NCI-H2081 treated with DMSO at 0.1 percent for 48 hours (cell line): Measurements from ENCODE around the gene LRRC8B.
"Not testable (repeated sequence)": the region's sequence is repeated elsewhere in the genome, so short reads cannot be mapped to it uniquely, and the experiment has no call there.

Experiments
- DNase-seq: peaks from one replicate; lab custom pipeline; 2025; lab: John Stamatoyannopoulos, UW

Gene LRRC8B

DNA sequence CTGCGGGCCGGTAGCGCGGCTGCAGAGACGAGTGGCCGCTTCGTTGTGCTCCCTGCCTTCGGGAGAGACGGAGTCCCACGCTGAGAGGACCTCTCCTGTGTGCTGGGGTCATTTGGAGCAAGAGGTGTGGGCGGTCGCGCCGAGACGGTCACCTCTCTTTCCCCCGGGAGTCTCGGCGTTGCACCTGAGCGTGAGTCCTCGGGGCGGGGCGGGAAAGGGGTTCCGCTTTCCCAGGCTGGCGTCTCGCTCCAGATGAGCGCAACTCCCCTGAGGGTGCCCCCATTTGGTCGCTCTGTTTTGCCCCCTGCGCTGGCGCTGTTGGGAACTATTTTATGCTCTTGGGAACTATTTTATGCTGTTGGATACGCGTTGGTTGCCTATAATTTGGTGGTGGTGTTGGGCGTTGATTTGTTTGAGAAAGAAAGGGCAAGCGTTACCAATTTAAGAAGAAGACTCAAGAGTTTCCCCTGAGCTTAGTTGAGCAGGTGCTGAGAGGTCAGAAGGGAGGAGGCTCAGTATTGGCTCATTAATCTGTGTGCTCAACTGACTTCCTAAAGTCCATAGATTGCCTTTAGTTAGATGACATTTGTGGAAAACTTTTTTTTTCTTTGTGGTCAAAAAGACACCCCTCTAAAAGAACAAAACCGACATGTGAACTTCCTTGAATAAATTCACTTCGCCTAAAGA lies 683 bp downstream of the LRRC8B start:
- no peak for DNase-seq

DNA sequence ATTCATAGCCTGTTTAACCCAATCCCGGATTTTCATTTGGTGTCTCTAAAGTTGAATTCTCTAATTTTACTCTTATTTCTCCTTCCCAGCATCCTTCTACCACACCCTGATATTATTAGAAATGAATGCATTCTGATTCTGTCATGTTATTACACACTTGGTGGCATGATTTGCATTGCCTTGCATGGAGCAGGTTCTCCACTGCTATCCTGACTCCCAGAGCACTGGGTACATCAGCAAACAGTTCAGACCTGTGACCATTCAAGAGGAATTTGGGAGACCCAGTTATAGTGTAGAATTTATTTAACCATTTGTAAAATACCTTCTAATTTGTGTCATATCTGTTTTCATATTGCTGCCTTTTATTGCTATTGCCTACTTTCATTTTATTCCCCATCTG lies 2.6 kb downstream of the LRRC8B start:
- no peak for DNase-seq

DNA sequence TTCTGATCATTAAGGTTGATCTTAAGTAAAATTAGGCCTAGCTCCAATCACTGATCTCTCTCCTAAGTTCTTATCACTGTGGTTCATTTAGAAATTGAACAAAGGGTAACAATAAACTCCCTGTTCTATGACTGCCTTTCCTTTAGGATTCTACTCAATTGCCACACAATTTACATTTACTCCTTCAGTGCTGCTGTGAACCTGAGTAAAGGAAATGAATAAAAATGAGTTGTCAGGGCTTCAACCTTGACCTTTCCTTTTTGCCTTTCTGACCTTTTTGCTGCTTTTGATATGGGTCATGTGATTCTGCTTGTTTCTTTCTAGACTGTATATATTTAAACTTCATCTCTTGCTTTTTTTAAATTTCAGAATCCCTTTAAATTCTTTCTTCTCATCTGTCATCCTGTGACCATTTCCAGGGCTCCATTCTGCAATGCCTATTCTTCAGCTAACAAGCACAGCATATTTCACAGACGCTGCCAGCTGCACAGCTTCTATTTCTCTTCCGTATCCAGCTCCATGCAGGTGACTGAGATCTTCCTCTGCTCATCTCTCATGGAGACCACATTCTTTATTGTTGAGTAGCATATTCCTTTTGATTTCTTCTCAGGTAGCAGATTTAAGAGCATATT lies 3.2 kb downstream of the LRRC8B start:
- DNase-seq: no peak

DNA sequence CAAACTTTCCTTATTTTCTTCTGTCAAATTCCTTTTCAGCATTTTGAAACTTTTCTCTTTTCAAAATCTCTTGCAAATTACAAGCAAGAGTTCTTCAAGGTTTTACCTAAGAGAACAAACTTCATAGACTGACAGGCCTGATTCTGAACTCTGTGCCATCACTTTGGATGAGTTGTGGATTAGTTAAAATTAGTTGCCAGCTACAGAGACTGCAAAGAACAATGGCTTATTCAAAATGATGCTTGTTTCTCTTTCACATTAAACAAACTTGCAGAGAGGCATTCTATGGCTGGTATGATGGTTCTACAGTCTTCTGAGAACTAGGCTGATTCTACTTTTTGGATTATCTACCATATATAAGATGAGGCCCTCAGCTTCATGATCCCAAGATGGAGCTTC lies 3.8 kb downstream of the LRRC8B start:
- no peak for DNase-seq

DNA sequence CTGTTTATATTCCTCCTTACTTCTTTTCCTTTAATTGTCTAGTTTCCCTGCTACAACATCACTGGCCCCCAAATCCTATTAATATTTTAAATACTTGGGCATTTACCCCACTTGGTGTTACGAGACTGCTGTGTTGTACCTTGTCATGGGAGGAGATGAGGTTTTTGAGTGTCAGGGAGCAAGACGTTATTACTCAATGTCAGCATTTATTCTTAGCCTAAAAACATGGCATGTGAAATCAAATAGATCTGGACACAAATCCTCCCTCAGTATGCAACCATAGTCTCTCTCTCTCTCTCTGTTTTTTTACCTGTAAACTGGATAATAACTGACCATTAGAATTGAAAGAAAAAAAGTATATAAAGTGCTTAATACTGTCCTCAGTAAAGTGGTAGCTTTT lies 4.6 kb downstream of the LRRC8B start:
- no peak for DNase-seq

DNA sequence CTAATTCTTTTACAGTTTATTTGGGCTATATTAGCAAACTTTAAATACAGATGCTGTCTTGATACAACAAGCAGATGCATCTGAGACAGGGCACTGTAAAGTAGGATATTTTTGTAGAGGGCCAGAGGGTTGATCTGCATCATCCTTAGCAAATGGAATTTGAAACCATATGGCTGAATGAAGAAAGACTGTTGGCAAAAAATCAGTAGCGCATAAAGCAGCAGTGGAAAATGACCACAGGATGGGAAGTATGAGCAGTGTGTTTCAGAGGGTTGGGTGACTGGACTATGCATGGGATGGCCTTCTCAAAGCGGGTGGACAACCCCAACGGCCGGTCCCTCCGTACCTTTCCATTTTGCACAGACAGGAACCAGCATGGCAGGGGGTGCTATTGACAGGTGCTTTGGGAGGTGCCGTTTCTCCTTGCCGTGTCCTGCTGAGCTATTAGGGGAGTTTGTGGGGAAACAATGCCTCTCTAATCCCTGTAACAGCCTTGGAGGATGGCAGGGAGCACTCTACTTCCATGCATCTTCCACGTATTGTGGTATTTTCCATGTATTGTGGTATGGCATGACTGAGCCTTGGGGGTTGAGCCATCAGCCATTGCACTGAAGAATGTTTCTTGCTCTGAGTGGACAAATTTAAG lies 5.9 kb downstream of the LRRC8B start:
- DNase-seq: no peak

DNA sequence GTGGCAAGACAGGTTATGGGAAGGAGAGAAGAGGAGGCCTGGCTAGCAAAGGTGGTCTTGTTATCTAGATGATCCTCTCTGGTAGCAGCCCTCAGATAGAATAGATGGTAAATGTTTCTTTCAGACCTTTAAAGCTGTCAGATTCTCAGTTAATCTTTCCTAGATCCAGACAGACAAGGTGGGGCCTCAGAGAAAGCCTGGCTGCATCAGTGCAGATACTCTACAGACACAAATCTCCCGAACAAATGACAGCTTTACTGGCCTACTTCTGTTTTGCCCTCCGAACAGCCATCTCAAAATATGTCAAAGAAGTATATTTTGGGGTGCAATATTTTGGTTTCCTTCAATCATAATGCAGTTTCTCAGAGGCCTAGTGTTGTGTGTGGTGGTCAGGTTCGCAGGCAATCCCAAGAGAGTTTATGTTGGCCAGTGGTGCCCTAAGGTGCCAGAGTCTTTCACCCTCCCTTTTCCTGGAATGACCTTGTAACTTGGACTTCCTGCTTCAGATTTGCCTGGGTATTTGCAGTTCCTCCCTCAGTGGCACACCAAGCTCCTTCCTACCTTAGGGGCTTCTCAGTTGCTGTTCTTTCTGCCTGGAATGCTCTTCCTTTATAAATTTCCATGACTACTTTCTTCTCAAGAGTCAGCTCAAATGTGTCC lies 7.0 kb downstream of the LRRC8B start:
- DNase-seq: no peak

DNA sequence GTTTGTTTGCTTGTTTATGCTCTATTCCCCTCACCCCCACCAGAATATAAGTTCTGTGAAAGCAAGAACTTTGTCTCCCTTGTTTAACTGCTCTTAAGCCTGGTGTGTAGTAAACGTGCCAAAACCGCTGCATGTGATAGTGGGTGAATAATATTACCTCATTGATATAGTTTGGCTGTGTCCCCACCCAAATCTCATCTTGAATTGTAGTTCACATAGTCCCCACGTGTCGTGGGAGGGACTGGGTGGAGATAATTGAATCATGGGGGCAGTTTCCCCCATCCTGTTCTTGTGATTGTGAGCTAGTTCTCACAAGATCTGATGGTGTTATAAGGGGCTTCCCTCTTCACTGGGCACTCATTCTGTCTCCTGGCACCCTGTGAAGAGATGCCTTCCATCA lies 7.6 kb downstream of the LRRC8B start:
- no peak for DNase-seq

DNA sequence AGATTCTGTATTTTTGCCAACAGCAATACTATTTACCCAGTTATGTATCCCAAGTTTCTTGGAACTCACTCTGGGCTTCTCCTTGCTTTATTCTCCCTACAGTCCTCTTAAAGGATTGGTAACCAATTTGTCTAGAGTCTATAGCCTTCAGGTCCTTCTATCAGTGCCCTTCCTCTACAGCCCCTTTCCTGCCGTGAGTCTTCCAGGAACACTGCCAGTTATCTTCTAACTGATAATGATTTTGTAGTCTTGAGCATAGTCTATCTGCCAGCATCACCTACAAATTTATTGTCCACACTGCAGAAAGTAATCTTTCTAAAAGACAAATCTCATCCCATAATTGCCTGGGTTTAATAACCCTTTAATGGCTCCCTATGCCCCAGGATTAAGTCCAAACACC lies 8.2 kb downstream of the LRRC8B start:
- no peak for DNase-seq

DNA sequence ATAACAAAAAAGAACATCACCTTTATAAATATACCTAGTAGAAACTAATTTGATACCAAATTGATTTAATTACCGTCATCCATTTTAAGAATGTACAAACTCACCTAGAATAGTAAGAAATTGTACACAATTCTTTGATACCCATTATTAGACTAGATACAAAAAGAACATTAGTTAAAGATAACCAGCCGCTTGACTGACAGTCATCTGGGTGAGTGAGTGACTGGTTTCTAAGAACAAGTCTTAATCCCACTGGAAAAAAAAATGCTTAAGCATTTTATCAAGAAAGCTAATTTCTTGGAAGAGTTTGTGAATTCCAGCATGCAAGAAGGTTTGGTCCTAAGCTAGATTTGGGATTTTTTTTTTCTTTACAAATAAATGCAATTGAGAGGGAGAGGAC lies 10.9 kb downstream of the LRRC8B start:
- DNase-seq: no peak

DNA sequence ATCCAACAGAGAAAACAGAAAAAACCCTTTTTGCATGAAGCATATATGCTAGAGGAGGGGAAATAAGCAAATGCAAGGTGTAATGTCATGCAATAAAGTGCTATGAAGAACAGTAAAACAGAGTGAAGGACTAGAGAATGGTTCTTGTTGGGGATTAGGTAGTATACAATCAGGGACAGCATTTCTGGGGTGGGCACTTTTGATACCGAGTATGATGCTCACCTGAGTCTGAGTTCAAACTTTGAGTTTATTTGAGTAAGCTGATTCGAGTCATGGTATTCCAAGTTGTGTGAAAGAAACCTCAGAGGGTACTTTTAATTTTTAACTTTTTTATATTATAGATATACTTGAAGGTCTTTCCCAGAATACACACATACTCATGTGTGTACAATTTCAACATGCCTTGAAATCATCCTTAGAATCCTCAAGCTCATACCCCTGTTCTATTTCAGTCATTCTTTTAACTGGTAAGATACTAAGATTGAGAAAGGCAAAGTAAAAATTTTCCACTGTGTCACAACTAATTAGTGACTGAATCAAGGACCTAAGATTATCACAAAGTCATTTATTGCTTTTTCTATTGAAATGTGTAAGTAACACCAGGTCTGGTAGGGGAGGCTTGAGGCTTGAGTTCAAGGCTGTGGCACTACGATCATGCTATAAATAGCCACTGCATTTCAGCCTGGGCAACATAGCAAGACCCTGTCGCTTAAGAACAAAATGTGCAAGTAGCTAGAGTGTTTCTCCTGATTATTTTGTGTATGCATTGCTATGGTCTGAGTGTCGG lies 12.1 kb downstream of the LRRC8B start:
- DNase-seq: no peak

DNA sequence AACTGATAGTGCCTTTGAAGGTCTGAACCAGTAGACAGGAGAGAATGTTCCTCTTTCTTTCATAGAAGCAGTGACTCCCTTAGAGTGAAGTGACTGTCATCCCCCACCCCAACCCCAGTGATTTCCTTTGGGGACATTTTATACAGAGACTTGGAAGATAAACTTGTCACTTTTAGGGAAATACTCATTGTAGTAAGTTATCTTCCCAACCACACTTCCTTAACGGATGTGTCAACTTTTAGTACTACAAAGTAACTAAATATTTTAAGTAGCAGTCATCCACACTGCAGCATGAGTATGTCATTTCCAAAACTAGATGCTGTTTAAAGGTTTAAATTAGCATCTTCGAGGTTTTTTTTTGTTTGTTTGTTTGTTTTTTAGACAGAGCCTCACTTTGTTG lies 13.7 kb downstream of the LRRC8B start:
- no peak for DNase-seq

DNA sequence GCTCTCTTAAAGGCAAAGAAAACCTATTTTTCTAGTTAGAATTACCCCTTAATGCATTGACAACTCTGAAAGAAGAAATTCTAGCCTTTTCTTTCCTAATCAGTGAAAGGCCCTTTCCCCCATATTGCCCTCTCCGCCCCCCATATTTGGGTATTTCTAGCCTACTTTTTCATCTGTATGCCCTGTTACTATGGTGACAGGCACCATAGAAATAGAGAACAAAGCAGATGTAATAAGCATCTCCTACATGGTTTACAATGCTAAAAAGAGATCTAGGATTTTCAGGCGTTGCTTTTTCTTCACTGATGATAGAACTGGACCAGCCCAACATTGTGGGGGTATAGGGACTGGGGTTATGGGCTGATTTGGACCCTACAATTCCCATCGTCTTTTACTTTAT lies 14.5 kb downstream of the LRRC8B start:
- no peak for DNase-seq

DNA sequence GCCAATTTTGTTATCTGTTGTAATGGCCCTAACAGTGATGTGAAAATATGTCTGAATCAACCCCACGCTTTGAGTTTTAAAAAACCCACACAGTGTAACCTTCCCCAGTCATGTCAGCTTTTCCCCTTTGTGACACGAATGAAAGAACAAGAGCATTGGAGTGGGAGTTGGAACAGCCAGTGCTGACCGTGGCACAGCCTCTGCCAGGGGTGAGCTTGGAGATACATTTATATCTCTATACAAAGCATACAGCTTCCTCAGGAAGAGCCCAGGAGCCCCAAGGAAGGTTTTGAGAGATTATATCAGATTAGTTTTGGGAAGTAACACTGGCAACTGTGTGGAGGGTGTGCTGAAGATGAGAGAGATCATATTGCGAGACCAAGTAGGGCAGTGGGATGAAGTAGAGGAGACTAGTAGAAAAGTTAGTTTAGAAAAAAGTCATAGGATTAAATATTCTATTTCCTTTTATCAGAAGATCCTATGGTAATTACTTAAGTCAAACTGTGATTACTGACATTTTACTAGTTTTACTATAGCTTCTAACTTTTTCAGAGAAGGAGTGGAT lies 15.9 kb downstream of the LRRC8B start:
- no peak for DNase-seq

DNA sequence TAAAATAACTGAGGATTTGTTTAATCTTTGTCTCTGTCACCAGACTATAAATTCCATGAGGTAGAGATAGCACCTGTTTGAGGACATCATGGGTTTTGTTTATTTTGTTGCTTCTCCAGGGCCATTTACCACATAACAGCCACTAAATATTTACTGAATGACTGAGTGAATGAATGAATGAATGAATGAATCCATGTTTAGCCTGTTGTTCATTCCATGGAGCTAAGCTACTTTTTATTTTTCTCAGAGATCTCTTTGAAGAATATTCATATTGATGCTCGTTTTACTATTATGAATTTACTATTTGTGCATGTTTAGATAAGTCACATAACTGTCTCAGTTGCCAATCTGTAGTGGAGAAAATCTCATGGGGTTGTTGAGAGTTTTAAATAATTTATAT lies 17.7 kb downstream of the LRRC8B start:
- no peak for DNase-seq

DNA sequence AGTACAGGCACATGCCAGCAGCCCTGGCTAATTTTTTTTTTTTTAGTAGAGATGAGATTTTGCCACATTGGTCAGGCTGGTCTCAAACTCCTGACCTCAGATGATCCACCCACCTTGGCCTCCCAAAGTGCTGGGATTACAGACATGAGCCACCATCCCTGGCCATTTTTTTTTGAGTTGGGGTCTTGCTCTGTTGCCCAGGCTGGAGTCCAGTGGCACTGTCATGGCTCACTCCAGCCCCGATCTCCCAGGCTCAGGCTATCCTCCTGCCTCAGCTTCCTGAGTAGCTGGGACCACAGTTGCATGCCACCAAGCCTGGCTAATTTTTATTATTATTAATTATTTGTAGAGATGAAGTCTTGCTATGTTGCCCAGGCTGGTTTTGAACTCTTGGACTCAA lies 19.0 kb downstream of the LRRC8B start:
- not testable (repeated sequence) for DNase-seq

DNA sequence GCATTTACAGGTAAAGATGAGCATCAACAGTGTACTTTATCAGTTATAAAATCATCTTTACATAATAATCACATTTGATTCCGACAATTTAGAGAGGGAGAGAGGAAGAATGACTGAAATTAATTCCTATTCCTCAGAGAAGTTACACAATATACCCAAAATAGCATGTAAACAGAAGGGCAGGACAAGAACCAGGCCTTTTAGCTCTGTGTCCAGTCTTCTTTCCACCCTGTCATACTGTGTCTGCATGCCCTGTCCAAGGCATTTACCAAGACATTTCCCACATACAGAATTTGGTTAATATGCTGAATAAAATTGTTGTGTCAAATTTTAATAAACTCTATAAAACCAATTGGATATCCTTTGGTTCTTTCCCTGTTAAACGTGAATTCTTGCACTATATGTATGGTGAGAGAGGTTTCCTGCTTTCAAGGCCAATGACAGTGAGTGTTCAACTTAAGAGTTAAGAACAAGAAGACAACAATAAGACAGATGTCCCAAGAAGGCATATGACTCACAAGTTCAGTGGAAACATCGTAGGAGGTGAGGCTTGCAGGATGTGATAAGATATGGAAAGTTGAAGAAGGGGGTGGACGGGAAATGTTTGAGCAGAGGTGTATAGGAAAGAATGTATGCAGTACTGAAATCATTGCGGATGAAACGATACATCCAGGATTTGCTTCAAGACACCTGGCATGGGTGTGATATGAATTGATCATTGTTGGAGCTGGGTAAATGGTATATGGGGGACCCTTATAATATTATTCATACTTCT lies 20.8 kb downstream of the LRRC8B start:
- no peak for DNase-seq

DNA sequence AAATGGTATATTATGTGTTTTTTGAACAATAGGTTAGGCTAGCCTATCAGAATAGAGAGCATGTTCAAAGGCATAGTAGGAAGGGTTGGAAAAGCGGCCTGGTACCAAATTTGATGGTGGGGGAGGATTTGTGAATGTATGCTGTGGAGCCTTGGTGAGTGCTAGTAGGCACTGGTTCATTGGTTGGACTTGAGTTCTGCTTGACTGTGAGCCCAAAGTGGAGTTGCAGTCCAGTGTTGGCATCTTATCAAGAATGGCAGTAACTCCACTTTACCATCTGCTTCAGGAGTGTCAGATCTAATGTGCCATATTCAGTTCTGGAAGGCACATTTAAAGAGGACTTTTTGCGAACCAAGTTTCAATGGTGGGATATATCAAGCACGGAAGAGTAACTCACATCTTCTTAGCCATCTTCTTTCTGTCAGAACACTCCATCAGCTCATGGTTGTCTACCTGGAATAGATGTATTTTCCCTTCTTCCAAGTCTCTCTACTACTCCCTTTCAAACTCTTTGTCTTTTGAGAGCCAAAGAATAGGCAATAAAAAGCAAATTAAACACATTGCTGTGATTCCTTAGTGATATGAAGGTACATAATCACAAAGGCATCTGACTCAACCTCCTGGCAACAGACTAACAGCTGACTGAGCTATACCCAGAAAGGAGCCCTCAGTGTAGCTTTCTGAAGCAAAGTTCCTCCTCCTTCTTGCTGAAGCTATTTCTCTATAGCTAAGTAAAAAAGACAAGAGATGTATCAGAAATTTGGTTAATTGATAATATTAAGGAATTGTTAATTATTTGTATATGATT lies 21.7 kb downstream of the LRRC8B start:
- no peak for DNase-seq

DNA sequence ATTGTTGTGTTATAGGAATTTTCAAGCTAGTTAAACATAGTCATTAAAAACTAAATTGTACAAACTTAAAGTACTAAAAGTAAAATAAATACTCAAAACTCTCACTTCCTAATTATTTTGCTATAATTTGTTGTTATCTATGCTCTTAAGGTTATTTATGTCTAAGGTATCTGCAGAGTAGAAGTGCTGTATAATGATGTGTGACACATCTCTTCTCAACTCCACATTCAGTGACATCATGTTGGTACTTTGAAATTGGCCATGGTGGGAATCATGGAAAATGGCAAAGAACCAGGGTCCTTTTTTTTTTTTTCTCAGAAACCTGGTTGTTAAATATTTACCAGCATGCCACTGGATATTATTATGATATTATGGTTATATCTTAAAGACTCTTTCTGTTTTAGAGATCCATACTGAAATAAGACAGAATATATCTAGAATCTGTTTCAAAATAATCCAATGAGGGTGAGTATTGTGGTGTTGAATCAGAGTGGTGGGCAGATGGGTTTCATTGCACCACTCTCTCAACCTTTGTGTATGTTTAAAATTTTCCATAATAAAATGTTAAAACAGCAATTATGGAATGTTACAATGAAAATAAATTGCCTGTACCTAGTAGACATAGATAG lies 22.4 kb downstream of the LRRC8B start:
- DNase-seq: no peak

DNA sequence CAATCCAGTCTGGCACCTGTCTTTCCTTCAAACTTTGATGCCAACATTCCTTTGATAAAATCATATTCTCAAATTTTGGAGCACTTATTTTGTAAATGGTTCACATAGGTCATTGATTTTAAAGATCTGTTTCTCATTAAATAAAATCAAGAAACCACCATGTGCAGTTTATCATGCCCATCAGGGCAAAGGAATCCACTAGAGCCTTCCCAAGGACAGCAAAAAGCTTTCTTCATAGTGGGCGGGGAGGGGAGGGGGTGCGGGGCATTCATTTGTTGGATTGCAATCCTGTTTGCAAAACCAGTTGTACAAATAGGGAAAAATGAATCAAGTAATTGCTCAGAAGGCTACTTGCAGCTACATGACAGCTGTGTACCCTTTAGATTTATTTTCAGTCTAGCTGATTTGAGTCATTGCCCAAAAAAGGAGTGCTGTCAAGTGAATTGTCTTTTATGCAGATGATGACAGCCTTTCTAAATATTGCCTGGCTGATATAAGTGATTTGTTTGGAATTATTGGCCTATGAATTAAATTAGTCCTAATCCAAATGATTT lies 23.0 kb downstream of the LRRC8B start:
- DNase-seq: no peak
